Measurements from ENCODE around the gene SPTBN4.

GRCh38 chr19:40512473-40513344 lies 45.9 kb downstream of the SPTBN4 start:
- TF ChIP-seq, protein P1, sequence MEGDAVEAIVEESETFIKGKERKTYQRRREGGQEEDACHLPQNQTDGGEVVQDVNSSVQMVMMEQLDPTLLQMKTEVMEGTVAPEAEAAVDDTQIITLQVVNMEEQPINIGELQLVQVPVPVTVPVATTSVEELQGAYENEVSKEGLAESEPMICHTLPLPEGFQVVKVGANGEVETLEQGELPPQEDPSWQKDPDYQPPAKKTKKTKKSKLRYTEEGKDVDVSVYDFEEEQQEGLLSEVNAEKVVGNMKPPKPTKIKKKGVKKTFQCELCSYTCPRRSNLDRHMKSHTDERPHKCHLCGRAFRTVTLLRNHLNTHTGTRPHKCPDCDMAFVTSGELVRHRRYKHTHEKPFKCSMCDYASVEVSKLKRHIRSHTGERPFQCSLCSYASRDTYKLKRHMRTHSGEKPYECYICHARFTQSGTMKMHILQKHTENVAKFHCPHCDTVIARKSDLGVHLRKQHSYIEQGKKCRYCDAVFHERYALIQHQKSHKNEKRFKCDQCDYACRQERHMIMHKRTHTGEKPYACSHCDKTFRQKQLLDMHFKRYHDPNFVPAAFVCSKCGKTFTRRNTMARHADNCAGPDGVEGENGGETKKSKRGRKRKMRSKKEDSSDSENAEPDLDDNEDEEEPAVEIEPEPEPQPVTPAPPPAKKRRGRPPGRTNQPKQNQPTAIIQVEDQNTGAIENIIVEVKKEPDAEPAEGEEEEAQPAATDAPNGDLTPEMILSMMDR (conservative IDR thresholded peaks at IDR 0.05; ENCODE audit: low read length): no peak
- TF ChIP-seq EZH2phosphoT487 (IDR thresholded peaks at IDR 0.05; ENCODE audit: borderline replicate concordance): no peak

Measured in Loucy (cell line).